WTC11 (cell line): Measurements from ENCODE around the gene FAM124A. TPM values are rescaled to one million over a fixed set of nuclear protein-coding genes. Genes with fewer than 3 reads are reported as not detected.

ENCODE experiments used
- ATAC-seq: fragments of 200-7000 bp; cut with Tn5 transposase; 2 replicates; pipeline ENCODE4 v1.10.0; 2021; ENCODE audit warnings: mild to moderate bottlenecking, moderate library complexity
- CTCF ChIA-PET: fragments of 300-600 bp; sonication (Branson Sonifier 250); formaldehyde crosslinking; loops from one replicate; lab custom pipeline; 2021; ENCODE audit warnings: antibody characterized with exemption; lab: Charles Lee
- POLR2A ChIA-PET: fragments of 350-600 bp; sonication (Branson Sonifier 250); formaldehyde crosslinking; loops from one replicate; lab custom pipeline; 2021; ENCODE audit warnings: antibody characterized with exemption; lab: Charles Lee
- DNase-seq: peaks from one replicate; pipeline ENCODE4 v3.0.0; 2021; ENCODE audit warnings: low spot score
- H3K27ac Mint-ChIP-seq: 2 replicates; pipeline ENCODE4 v1.8.0; 2021; ENCODE audit warnings: mixed read lengths
- H3K27me3 Mint-ChIP-seq: 2 replicates; pipeline ENCODE4 v1.8.0; 2021; ENCODE audit warnings: low read depth, mild to moderate bottlenecking, moderate library complexity, mixed read lengths
- H3K36me3 Mint-ChIP-seq: 2 replicates; pipeline ENCODE4 v1.8.0; 2021; ENCODE audit warnings: mixed read lengths
- H3K4me1 Mint-ChIP-seq: 2 replicates; pipeline ENCODE4 v1.8.0; 2022; ENCODE audit warnings: mixed read lengths
- H3K4me3 Mint-ChIP-seq: 2 replicates; pipeline ENCODE4 v1.8.0; 2021; ENCODE audit warnings: mild to moderate bottlenecking, moderate library complexity, mixed read lengths
- H3K9me3 Mint-ChIP-seq: 2 replicates; pipeline ENCODE4 v1.8.0; 2021; ENCODE audit warnings: mixed read lengths
- CTCF ChIP-seq: fragments of 200-600 bp; IDR thresholded peaks from 2 replicates; pipeline ENCODE4 v1.8.0; 2022; ENCODE audit warnings: antibody characterized with exemption
- ERG ChIP-seq: fragments of 250-450 bp; sonication (Bioruptor Pico); IDR thresholded peaks from 2 replicates; pipeline ENCODE4 v1.8.0; 2021; ENCODE audit warnings: mild to moderate bottlenecking
- GTF2I ChIP-seq: fragments of 250-450 bp; sonication (Bioruptor Pico); conservative IDR thresholded peaks from 2 replicates; pipeline ENCODE4 v1.4.0; 2021; ENCODE audit warnings: mild to moderate bottlenecking
- IRF1 ChIP-seq: sonication (generic); formaldehyde crosslinking; IDR thresholded peaks from 2 replicates; pipeline ENCODE4 v1.8.0; 2023; ENCODE audit warnings: missing genetic modification reagents
- IRF2 ChIP-seq: sonication (generic); formaldehyde crosslinking; IDR thresholded peaks from 2 replicates; pipeline ENCODE4 v1.8.0; 2022; ENCODE audit warnings: low read depth, missing genetic modification reagents, borderline replicate concordance
- JAZF1 ChIP-seq: fragments of 250-450 bp; sonication (Bioruptor Pico); IDR thresholded peaks from 2 replicates; pipeline ENCODE4 v1.9.0; 2021; ENCODE audit warnings: moderate library complexity, mild to moderate bottlenecking, inconsistent platforms
- NFATC4 ChIP-seq: fragments of 250-450 bp; sonication (Bioruptor Pico); IDR thresholded peaks from 2 replicates; pipeline ENCODE4 v1.9.0; 2021; ENCODE audit warnings: mild to moderate bottlenecking
- NFE2L1 ChIP-seq: sonication (generic); formaldehyde crosslinking; IDR thresholded peaks from 2 replicates; pipeline ENCODE4 v1.8.1; 2023; ENCODE audit warnings: missing genetic modification reagents
- NR1H2 ChIP-seq: sonication (generic); formaldehyde crosslinking; IDR thresholded peaks from 2 replicates; pipeline ENCODE4 v1.9.0; 2021; ENCODE audit warnings: mild to moderate bottlenecking, moderate library complexity, missing genetic modification reagents
- OVOL2 ChIP-seq: fragments of 250-450 bp; sonication (Bioruptor Pico); IDR thresholded peaks from 2 replicates; pipeline ENCODE4 v1.9.0; 2021; ENCODE audit warnings: mild to moderate bottlenecking, borderline replicate concordance
- PRDM15 ChIP-seq: sonication (generic); formaldehyde crosslinking; IDR thresholded peaks from 2 replicates; pipeline ENCODE4 v1.8.0; 2022; ENCODE audit warnings: missing genetic modification reagents
- PRRX2 ChIP-seq: fragments of 250-450 bp; sonication (Bioruptor Pico); IDR thresholded peaks from 2 replicates; pipeline ENCODE4 v1.8.0; 2021; ENCODE audit warnings: mild to moderate bottlenecking
- SMAD3 ChIP-seq: sonication (generic); formaldehyde crosslinking; IDR thresholded peaks from 2 replicates; pipeline ENCODE4 v1.8.0; 2022; ENCODE audit warnings: missing genetic modification reagents, mild to moderate bottlenecking, borderline replicate concordance
- SP1 ChIP-seq: sonication (generic); formaldehyde crosslinking; conservative IDR thresholded peaks from 2 replicates; pipeline ENCODE4 v1.8.1; 2022; ENCODE audit warnings: missing genetic modification reagents
- TCF7 ChIP-seq: sonication (generic); formaldehyde crosslinking; IDR thresholded peaks from 2 replicates; pipeline ENCODE4 v1.8.0; 2022; ENCODE audit warnings: mild to moderate bottlenecking, low read depth, missing genetic modification reagents, moderate library complexity
- ZNF121 ChIP-seq: sonication (generic); formaldehyde crosslinking; IDR thresholded peaks from 2 replicates; pipeline ENCODE4 v1.8.0; 2023; ENCODE audit warnings: missing genetic modification reagents
- ZNF281 ChIP-seq: sonication (generic); formaldehyde crosslinking; IDR thresholded peaks from 2 replicates; pipeline ENCODE4 v1.8.0; 2023; ENCODE audit warnings: mild to moderate bottlenecking, missing genetic modification reagents
- ZNF396 ChIP-seq: fragments of 250-450 bp; sonication (Bioruptor Pico); IDR thresholded peaks from 2 replicates; pipeline ENCODE4 v1.8.0; 2021; ENCODE audit warnings: mild to moderate bottlenecking, moderate library complexity, borderline replicate concordance
- ZNF423 ChIP-seq: fragments of 250-450 bp; sonication (Bioruptor Pico); IDR thresholded peaks from 2 replicates; pipeline ENCODE4 v2.1.2; 2022; ENCODE audit warnings: mild to moderate bottlenecking, moderate library complexity
- ZNF671 ChIP-seq: fragments of 250-450 bp; sonication (Bioruptor Pico); IDR thresholded peaks from 2 replicates; pipeline ENCODE4 v1.8.0; 2021; ENCODE audit warnings: mild to moderate bottlenecking
- total RNA-seq: library from RNA; stranded (reverse); gene quantifications from 3 replicates; pipeline ENCODE4 v1.2.3, GENCODE V29; 2021

FAM124A gene
- total RNA-seq, 1 experiment from 2014 or later: 45.8 TPM

GRCh38 chr13:51222037-51222685, at the start of gene FAM124A (continued):
- peak; percentile 40; the same call in 1 of the 2 replicates for TF ChIP-seq PRDM15 (CRISPR knock-in tag)
- TF ChIP-seq CTCF: no peak; the same call in 1 of the 2 replicates
- no peak for TF ChIP-seq SMAD3
- no peak for TF ChIP-seq GTF2I
- 0 out of 2 replicates have a peak, but pooled peaks have one; percentile 35 for TF ChIP-seq IRF1 (CRISPR knock-in tag)

- ChIA-PET CTCF (interaction anchor here (2.5 kb wide), 1 partner anchor 50 kb away, joined by 13 read pairs; no protein-coding TSS in a partner anchor), POLR2A (interaction anchor here (0.7 to 1.2 kb wide), 2 partner anchors 50 to 108 kb away, joined by 3 read pairs; no protein-coding TSS in a partner anchor)
- DNase-seq (no peak), ATAC-seq (peak; percentile 68)
- TF ChIP-seq ERG (CRISPR knock-in tag): no peak
- TF ChIP-seq PRRX2 (CRISPR knock-in tag): no peak
- TF ChIP-seq OVOL2 (CRISPR knock-in tag): no peak
- no peak for TF ChIP-seq TCF7 (CRISPR knock-in tag)
- TF ChIP-seq ZNF671 (CRISPR knock-in tag): no peak
- no peaks in the 10 kb centered on the region for H3K9me3 Mint-ChIP-seq
- peaks cover 98% of the 10 kb centered on the region for H3K36me3 Mint-ChIP-seq
- peak overlapping the region; percentile 88 for H3K27ac Mint-ChIP-seq
- peak overlapping the region; percentile 97 for H3K4me3 Mint-ChIP-seq
- no peaks in the 10 kb centered on the region; the same call in 1 of the 2 replicates for H3K27me3 Mint-ChIP-seq
- peaks cover 66% of the 10 kb centered on the region for H3K4me1 Mint-ChIP-seq
These were observed 47.2 kb upstream of the FAM124A start for GRCh38 chr13:51175021-51175420.

- CTCF ChIA-PET: interaction anchor here (2.5 kb wide), 1 partner anchor 50 kb away, joined by 13 read pairs; no protein-coding TSS in a partner anchor
- TF ChIP-seq CTCF (no peak), ZNF396 (CRISPR knock-in tag) (no peak), SP1 (no peak), NFE2L1 (CRISPR knock-in tag) (no peak), ZNF423 (CRISPR knock-in tag) (no peak), ZNF121 (CRISPR knock-in tag) (no peak), NR1H2 (no peak), SMAD3 (no peak), IRF2 (CRISPR knock-in tag) (no peak), PRRX2 (CRISPR knock-in tag) (0 out of 2 replicates have a peak, but pooled peaks have one; percentile 50), ZNF281 (CRISPR knock-in tag) (no peak), JAZF1 (no peak), NFATC4 (CRISPR knock-in tag) (0 out of 2 replicates have a peak, but pooled peaks have one; percentile 56)
These were observed 46.6 kb upstream of the FAM124A start for GRCh38 chr13:51175639-51176038.

More at GRCh38 chr13:51175639-51176038, 46.6 kb upstream of the FAM124A start:
- POLR2A ChIA-PET: interaction anchor here (0.7 to 1.2 kb wide), 2 partner anchors 50 to 107 kb away, joined by 3 read pairs; no protein-coding TSS in a partner anchor
- DNase-seq (no peak), ATAC-seq (no peak)
- peak overlapping the region; percentile 97 for H3K4me3 Mint-ChIP-seq
- H3K9me3 Mint-ChIP-seq: no peaks in the 10 kb centered on the region
- H3K4me1 Mint-ChIP-seq: peaks cover 72% of the 10 kb centered on the region
- no peaks in the 10 kb centered on the region for H3K27me3 Mint-ChIP-seq
- peaks cover 98% of the 10 kb centered on the region for H3K36me3 Mint-ChIP-seq
- peak overlapping the region; percentile 88 for H3K27ac Mint-ChIP-seq
